OCI-LY1 (cell line): ENCODE data around the gene TSPOAP1.

ENCODE experiments used
- H2AFZ ChIP-seq: fragments of 200-600 bp; sonication (generic), shearing (Covaris generic); 2 replicates; pipeline ENCODE4 v1.6.0; 2014; ENCODE audit warnings: antibody characterized with exemption, mild to moderate bottlenecking, low read length
- H3F3A ChIP-seq: fragments of 200-600 bp; sonication (generic), shearing (Covaris generic); 2 replicates; pipeline ENCODE4 v1.6.0; 2014; ENCODE audit warnings: mild to moderate bottlenecking, antibody characterized with exemption, low read length, moderate library complexity; ENCODE audit not compliant: insufficient read depth
- H3K27ac ChIP-seq: fragments of 200-600 bp; sonication (generic); 2 replicates; pipeline ENCODE4 v1.5.1; 2014; ENCODE audit warnings: low read length, mixed run types, mild to moderate bottlenecking, low read depth; ENCODE audit not compliant: poor library complexity, severe bottlenecking
- H3K27me3 ChIP-seq: fragments of 200-600 bp; sonication (generic); 2 replicates; pipeline ENCODE4 v1.6.0; 2014; ENCODE audit warnings: antibody characterized with exemption, mild to moderate bottlenecking, low read length, moderate library complexity; ENCODE audit not compliant: insufficient read depth
- H3K36me3 ChIP-seq: fragments of 200-600 bp; sonication (generic); 2 replicates; pipeline ENCODE4 v1.6.1; 2014; ENCODE audit warnings: mild to moderate bottlenecking, antibody characterized with exemption, low read length, moderate library complexity, mixed read lengths; ENCODE audit not compliant: insufficient read depth
- H3K4me1 ChIP-seq: fragments of 200-600 bp; sonication (generic); 2 replicates; pipeline ENCODE4 v1.5.1; 2014; ENCODE audit warnings: mild to moderate bottlenecking, low read length, moderate library complexity; ENCODE audit not compliant: insufficient read depth, severe bottlenecking
- H3K4me2 ChIP-seq: fragments of 200-600 bp; sonication (generic), shearing (Covaris generic); 2 replicates; pipeline ENCODE4 v1.6.1; 2014; ENCODE audit warnings: low read length
- H3K4me3 ChIP-seq: fragments of 200-600 bp; sonication (generic); 2 replicates; pipeline ENCODE4 v1.5.1; 2014; ENCODE audit warnings: low read length, low read depth, mild to moderate bottlenecking, mixed read lengths; ENCODE audit not compliant: poor library complexity, severe bottlenecking
- H3K79me2 ChIP-seq: fragments of 200-600 bp; shearing (Covaris generic); 2 replicates; pipeline ENCODE4 v1.6.1; 2016; ENCODE audit warnings: mixed run types, low read length, mixed read lengths; ENCODE audit not compliant: insufficient read depth
- H3K9ac ChIP-seq: fragments of 200-600 bp; sonication (generic), shearing (Covaris generic); 2 replicates; pipeline ENCODE4 v1.6.1; 2014; ENCODE audit warnings: mild to moderate bottlenecking, low read length, mixed read lengths
- H3K9me2 ChIP-seq: fragments of 200-600 bp; sonication (generic), shearing (Covaris generic); 2 replicates; pipeline ENCODE4 v1.6.1; 2014; ENCODE audit warnings: low read depth, mild to moderate bottlenecking, low read length, mixed read lengths
- H3K9me3 ChIP-seq: fragments of 200-600 bp; shearing (Covaris generic); 2 replicates; pipeline ENCODE4 v1.6.1; 2014; ENCODE audit warnings: low read length, mixed read lengths
- H4K20me1 ChIP-seq: fragments of 200-600 bp; sonication (generic), shearing (Covaris generic); 2 replicates; pipeline ENCODE4 v1.6.0; 2016; ENCODE audit warnings: mild to moderate bottlenecking, low read length; ENCODE audit not compliant: insufficient read depth
- EZH2 ChIP-seq: fragments of 200-600 bp; sonication (generic), shearing (Covaris generic); IDR thresholded peaks from 2 replicates; pipeline ENCODE4 v1.8.0; 2017; ENCODE audit warnings: borderline replicate concordance, mixed run types, mild to moderate bottlenecking, antibody characterized with exemption, low read length, moderate library complexity, mixed read lengths
- TF ChIP-seq, protein P1 (sequence below): fragments of 200-600 bp; sonication (generic), shearing (Covaris generic); IDR thresholded peaks from 2 replicates; pipeline ENCODE4 v1.5.1; 2017; ENCODE audit warnings: mild to moderate bottlenecking, antibody characterized with exemption, low read length, moderate library complexity, mixed read lengths

Gene TSPOAP1

DNA sequence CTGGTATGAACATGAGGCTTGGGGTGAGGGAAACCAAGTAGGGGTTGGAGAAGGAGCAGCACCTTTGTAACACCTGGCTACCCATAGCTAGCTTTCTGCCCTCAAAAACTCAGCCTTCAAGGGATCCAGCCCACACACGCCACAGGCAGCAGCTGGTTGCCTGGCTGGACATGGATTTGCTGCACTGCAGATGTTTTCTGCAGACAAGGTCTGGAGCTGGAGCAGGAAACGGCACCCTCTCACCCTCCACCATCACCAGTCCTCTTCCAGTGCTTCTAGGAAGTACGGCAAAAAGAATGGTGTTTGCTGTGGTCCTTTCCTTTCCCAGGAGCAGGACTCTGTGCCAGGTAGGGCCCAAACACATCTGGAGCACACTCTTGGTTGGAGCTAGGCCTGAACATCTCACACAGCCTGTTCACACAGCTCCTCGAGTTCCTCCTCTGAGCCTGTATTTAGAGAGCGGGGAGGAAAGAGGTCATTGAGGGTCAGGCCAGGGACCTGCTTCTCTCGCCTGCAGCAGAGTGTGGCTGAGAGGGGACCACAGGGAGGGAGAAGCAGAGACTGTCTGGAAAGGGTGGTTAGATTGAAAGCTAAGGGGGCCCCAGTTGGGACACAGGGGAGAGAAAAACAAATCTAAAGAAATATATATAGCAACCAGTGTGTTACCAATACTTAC lies 26.1 kb upstream of the TSPOAP1 start:
- Histone ChIP-seq H3K27ac (no peak overlapping the region), H4K20me1 (no peaks in the 10 kb centered on the region), H3K9me3 (no peaks in the 10 kb centered on the region), H3K36me3 (peaks cover 8% of the 10 kb centered on the region), H3K27me3 (no peaks in the 10 kb centered on the region), H3K79me2 (no peaks in the 10 kb centered on the region; the same call in 1 of the 2 replicates), H3K4me1 (peaks cover 22% of the 10 kb centered on the region), H3K9ac (no peak overlapping the region), H3K9me2 (no peaks in the 10 kb centered on the region), H3K4me2 (no peak overlapping the region), H2AFZ (no peak overlapping the region), H3K4me3 (no peak overlapping the region), H3F3A (no peaks in the 10 kb centered on the region)
- TF ChIP-seq EZH2 = no peak
- TF ChIP-seq, protein P1, sequence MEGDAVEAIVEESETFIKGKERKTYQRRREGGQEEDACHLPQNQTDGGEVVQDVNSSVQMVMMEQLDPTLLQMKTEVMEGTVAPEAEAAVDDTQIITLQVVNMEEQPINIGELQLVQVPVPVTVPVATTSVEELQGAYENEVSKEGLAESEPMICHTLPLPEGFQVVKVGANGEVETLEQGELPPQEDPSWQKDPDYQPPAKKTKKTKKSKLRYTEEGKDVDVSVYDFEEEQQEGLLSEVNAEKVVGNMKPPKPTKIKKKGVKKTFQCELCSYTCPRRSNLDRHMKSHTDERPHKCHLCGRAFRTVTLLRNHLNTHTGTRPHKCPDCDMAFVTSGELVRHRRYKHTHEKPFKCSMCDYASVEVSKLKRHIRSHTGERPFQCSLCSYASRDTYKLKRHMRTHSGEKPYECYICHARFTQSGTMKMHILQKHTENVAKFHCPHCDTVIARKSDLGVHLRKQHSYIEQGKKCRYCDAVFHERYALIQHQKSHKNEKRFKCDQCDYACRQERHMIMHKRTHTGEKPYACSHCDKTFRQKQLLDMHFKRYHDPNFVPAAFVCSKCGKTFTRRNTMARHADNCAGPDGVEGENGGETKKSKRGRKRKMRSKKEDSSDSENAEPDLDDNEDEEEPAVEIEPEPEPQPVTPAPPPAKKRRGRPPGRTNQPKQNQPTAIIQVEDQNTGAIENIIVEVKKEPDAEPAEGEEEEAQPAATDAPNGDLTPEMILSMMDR = no peak

DNA sequence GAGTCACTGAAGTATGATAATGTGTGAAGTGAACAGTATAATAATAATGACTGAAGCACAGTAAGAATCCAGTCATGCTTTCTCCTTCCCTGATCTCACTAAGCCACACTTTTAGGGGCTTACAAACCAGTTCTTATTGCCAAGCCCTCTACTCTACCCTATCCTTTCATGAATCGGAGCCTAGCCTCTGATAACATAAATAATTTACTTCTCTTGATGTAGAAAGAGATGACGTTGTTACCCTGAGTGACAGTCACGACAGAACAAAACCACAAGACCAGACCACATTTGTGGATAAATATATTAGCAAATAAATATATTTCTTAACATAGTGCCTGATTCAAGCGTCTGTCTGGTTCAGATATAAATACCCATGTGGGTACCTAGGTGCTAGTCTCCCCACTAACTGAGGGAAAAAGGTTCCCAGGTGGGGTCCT lies 24.8 kb upstream of the TSPOAP1 start:
- peaks cover 22% of the 10 kb centered on the region for H3K4me1 ChIP-seq
- no peak overlapping the region for H2AFZ ChIP-seq
- TF ChIP-seq, protein P1 = no peak
- no peak for TF ChIP-seq EZH2
- H3K79me2 ChIP-seq = no peaks in the 10 kb centered on the region; the same call in 1 of the 2 replicates
- H3K9ac ChIP-seq = peak overlapping the region; percentile 97; the same call in 1 of the 2 replicates
- H3K27ac ChIP-seq = peak overlapping the region; percentile 76
- no peaks in the 10 kb centered on the region for H3K9me2 ChIP-seq
- no peaks in the 10 kb centered on the region for H3K27me3 ChIP-seq
- peaks cover 21% of the 10 kb centered on the region for H3K36me3 ChIP-seq
- H3K4me2 ChIP-seq = peak overlapping the region; percentile 92; the same call in 1 of the 2 replicates
- H3F3A ChIP-seq = no peaks in the 10 kb centered on the region
- peak overlapping the region; percentile 95 for H3K4me3 ChIP-seq
- H4K20me1 ChIP-seq = no peaks in the 10 kb centered on the region
- H3K9me3 ChIP-seq = no peaks in the 10 kb centered on the region

DNA sequence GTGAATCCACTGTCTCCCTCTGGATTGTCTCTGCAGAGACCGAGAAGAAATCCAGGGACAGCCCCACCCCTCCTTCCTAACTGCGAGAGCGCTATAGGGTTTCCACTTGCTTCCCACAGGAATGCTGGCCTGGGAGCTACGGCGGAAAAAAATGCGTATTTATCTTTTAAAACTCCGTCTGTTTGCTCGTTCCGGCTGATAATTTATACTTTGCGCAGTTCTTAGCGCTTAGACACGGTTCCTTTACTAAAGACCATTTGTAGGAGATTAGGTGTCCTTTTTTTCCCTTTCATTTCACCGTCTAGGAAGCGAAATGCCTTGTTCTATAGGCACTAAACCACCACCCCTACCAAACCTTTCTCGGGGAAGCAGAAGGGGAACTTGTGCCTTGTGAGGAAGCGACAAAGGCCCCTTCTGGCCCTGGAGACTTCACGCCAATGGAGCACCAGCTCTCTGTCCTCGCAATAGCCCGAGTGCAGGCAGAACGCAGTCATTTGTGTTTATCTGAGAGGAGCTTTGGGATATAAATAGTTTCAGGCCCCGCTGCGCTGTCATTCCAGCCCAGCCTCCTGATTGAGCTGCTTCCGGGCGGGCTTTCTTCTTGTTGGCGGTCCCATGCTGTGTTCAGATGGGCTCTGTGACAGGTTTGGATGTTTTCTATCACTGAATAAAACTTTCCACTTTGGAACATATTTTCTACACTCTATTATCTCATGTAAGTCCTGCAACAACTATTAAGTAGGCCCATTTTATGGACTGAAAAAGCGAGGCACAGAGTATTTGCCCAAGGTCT lies 24.2 kb upstream of the TSPOAP1 start:
- Histone ChIP-seq H3K27ac (peak overlapping the region; percentile 76), H3K27me3 (no peaks in the 10 kb centered on the region), H3K4me1 (peaks cover 22% of the 10 kb centered on the region), H3K9me2 (no peaks in the 10 kb centered on the region), H3F3A (no peaks in the 10 kb centered on the region), H3K4me2 (peak overlapping the region; percentile 92), H3K9ac (peak overlapping the region; percentile 97), H3K36me3 (peaks cover 27% of the 10 kb centered on the region), H2AFZ (no peak overlapping the region), H3K9me3 (no peaks in the 10 kb centered on the region), H3K4me3 (peak overlapping the region; percentile 95), H4K20me1 (no peaks in the 10 kb centered on the region), H3K79me2 (no peaks in the 10 kb centered on the region; the same call in 1 of the 2 replicates)
- TF ChIP-seq, protein P1 = no peak
- no peak for TF ChIP-seq EZH2
